ENCODE measurements around the gene LMO1.

Gene LMO1

GRCh38 chr11:8204025-8204424, 59.7 kb downstream of the LMO1 start:
- no peak for DNase-seq (ENCODE audit: low read depth in 2 of 2)

GRCh38 chr11:8203414-8203715, 60.3 kb downstream of the LMO1 start:
- no peak for DNase-seq (ENCODE audit: low read depth in 2 of 2)

GRCh38 chr11:8202516-8203413, 60.9 kb downstream of the LMO1 start:
- no peak for DNase-seq (ENCODE audit: low read depth in 2 of 2)

- no peak for DNase-seq (ENCODE audit: low read depth in 2 of 2)
These were observed 61.9 kb downstream of the LMO1 start for GRCh38 chr11:8201644-8202365.

GRCh38 chr11:8199676-8200075, 64.0 kb downstream of the LMO1 start:
- DNase-seq (ENCODE audit: low read depth in 2 of 2) = no peak

GRCh38 chr11:8196749-8197148, 66.9 kb downstream of the LMO1 start:
- DNase-seq (ENCODE audit: low read depth in 2 of 2) = no peak

GRCh38 chr11:8194956-8195355, 68.7 kb downstream of the LMO1 start:
- no peak for DNase-seq (ENCODE audit: low read depth in 2 of 2)

GRCh38 chr11:8192896-8193209, 70.8 kb downstream of the LMO1 start:
- no peak for DNase-seq (ENCODE audit: low read depth in 2 of 2)

GRCh38 chr11:8192016-8192895, 71.4 kb downstream of the LMO1 start:
- no peak for DNase-seq (ENCODE audit: low read depth in 2 of 2)

- DNase-seq (ENCODE audit: low read depth in 2 of 2) = no peak
These were observed 73.2 kb downstream of the LMO1 start for GRCh38 chr11:8190431-8190830.

GRCh38 chr11:8186429-8186828, 77.2 kb downstream of the LMO1 start:
- no peak for DNase-seq (ENCODE audit: low read depth in 2 of 2)

GRCh38 chr11:8183111-8183510, 80.6 kb downstream of the LMO1 start:
- DNase-seq (ENCODE audit: low read depth in 2 of 2) = no peak

- DNase-seq (ENCODE audit: low read depth in 2 of 2) = no peak
These were observed 83.2 kb downstream of the LMO1 start for GRCh38 chr11:8180469-8180868.

- DNase-seq (ENCODE audit: low read depth in 2 of 2) = no peak
These were observed 85.4 kb downstream of the LMO1 start for GRCh38 chr11:8178297-8178696.

- DNase-seq (ENCODE audit: low read depth in 2 of 2) = no peak
These were observed 86.5 kb downstream of the LMO1 start for GRCh38 chr11:8177136-8177535.
